ENCODE results near the gene STAP1. TPM values are rescaled to one million over a fixed set of nuclear protein-coding genes. Genes with fewer than 3 reads are reported as not detected.

Gene STAP1
- total and polyA plus RNA-seq, 2 experiments from 2014 or later = not detected

GRCh38 chr4:67570537-67570936 is 12.0 kb downstream of the STAP1 start (continued):
- TF ChIP-seq ETS1 (IDR thresholded peaks at IDR 0.05) = no peak

- DNase-seq (ENCODE audit: low spot score) (no peak), ATAC-seq (no peak)
- Mint-ChIP-seq H3K27me3 (ENCODE audit: insufficient read depth, low read depth, poor library complexity) (no peaks in the 10 kb centered on the region), H3K4me1 (peaks cover 11% of the 10 kb centered on the region; the same call in 2 of the 3 replicates), H3K9me3 (no peaks in the 10 kb centered on the region), H3K4me3 (no peak overlapping the region), H3K36me3 (ENCODE audit: low read depth) (no peaks in the 10 kb centered on the region), H3K27ac (no peak overlapping the region)
- Histone ChIP-seq H2AFZ (0 out of 2 replicates have a peak overlapping the region, but pooled peaks have one; percentile 39), H3K4me2 (no peak overlapping the region), H3K79me2 (replicated peaks; ENCODE audit: insufficient read depth) (no peaks in the 10 kb centered on the region), H3K27me3 (ENCODE audit: insufficient read depth) (no peaks in the 10 kb centered on the region), H4K20me1 (replicated peaks; ENCODE audit: insufficient read depth) (no peaks in the 10 kb centered on the region), H3F3A (replicated peaks; ENCODE audit: low read depth) (no peaks in the 10 kb centered on the region), H3K4me3 (no peak overlapping the region), H3K4me1 (ENCODE audit: insufficient read depth) (peaks cover 7% of the 10 kb centered on the region; the same call in 1 of the 2 replicates), H3K27ac (ENCODE audit: low read depth) (no peak overlapping the region), H3K9me2 (ENCODE audit: insufficient read depth) (no peaks in the 10 kb centered on the region), H3K36me3 (ENCODE audit: insufficient read depth) (no peaks in the 10 kb centered on the region)
- no peak for TF ChIP-seq CTCF (conservative IDR thresholded peaks at IDR 0.05; ENCODE audit: low read depth in 2 of 2)
- TF ChIP-seq JUNB (IDR thresholded peaks at IDR 0.05; ENCODE audit: unreplicated experiment) = no peak
- no peak for TF ChIP-seq NANOG (IDR thresholded peaks at IDR 0.05; ENCODE audit: borderline replicate concordance)
- no peak for TF ChIP-seq ZNF331 (CRISPR knock-in tag; IDR thresholded peaks at IDR 0.05; ENCODE audit: low read depth)
- TF ChIP-seq ETS1 (IDR thresholded peaks at IDR 0.05) = no peak
- TF ChIP-seq POLR2AphosphoS5 (IDR thresholded peaks at IDR 0.05; ENCODE audit: low read depth) = no peak
- TF ChIP-seq CREB1 (CRISPR knock-in tag; IDR thresholded peaks at IDR 0.05; ENCODE audit: low read depth) = no peak
- no peak for TF ChIP-seq ZNF462 (CRISPR knock-in tag; IDR thresholded peaks at IDR 0.05)
- no peak for TF ChIP-seq REST (IDR thresholded peaks at IDR 0.05; ENCODE audit: unreplicated experiment)
- TF ChIP-seq STAT1 (IDR thresholded peaks at IDR 0.05; ENCODE audit: unreplicated experiment) = no peak
- no peak for TF ChIP-seq EZH2 (IDR thresholded peaks at IDR 0.05; ENCODE audit: low read depth, unreplicated experiment)
- no peak for TF ChIP-seq EZH2phosphoT487 (IDR thresholded peaks at IDR 0.05; ENCODE audit: unreplicated experiment)
Measured at GRCh38 chr4:67571975-67572374, 13.4 kb downstream of the STAP1 start.
